GM21381 (cell line): ENCODE results near the gene XIST.
"Not testable (repeated sequence)": the region's sequence is repeated elsewhere in the genome, so short reads cannot be mapped to it uniquely, and the experiment has no call there.

ENCODE experiments used
- ATAC-seq: cut with Tn5 transposase; IDR thresholded peaks from one replicate; pipeline ENCODE4 v1.9.1; 2021; ENCODE audit warnings: mild to moderate bottlenecking, moderate library complexity; ENCODE audit not compliant: unreplicated experiment

Gene XIST

DNA sequence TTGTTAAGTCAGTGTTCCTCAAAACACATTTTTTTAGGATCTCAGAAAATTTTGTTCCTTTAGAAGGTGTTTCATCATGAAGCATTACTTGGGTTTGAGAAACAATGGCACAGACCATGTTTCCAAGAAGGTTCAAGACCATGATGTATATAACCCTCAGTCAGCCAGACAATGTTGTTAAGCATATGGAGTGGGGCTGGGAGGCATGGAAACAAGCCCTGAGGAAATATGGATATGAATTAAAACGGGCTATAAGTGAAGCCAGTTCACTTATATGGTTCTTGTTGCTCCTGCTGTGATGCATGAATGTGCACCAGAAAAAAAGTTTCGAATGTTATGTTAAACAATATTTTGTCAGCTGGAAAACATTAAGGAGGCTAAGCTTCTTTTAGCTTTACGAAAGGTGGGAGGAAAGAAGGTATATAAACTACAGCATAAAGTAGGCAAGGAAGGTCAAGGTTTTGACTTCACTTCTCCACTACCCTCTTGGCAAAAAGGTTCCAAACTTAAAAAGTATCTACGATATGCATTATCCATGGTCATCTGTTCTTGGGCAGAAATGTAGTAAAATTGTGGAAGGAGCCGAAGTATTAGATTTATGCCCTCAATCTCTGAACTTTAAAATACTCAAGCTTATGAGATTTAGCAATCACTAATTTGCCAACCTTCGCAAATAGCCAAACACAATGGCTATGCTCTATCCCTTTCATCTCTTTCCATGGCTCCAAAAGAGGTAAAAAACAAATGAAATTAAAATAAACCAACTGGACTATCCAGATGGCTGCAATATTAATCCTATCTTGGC lies 12.2 kb downstream of the XIST start:
- ATAC-seq = no peak

DNA sequence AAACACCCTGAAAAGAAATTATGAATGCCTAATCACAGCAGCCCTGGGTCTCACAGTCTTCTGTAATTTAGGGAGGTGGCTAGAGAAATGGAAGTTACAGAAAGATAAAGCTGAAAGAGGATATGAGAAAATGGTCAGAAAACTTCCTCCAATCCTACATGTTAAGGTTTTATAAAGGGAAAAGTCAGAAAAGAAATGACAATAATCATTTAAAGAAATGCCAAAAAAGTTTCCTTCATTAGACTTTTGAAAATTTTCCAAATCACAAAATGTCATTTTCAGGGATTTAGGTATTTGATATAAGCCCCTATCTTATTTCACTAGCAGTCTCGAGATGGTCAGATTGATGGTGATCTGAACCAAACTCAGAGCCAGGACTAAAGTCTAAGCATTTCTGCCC lies 13.4 kb downstream of the XIST start:
- no peak for ATAC-seq

DNA sequence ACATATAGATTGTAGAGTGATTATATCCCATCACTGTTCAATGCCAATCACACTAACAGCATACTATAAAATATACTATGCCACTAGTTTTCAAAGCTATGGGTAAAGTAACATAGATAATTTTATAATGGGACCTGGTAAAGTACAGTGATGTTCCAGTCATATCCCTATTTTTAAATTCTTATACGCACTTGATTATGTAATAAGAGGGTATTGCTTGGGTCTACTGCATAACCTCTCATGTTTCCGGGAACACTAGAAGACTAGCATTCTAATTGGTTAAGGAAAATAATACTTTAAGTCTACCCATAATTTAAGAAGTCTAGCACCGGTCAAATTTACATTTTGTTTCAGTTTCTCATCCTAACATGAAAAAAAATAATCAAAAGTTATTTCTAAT lies 14.4 kb downstream of the XIST start:
- ATAC-seq = no peak

DNA sequence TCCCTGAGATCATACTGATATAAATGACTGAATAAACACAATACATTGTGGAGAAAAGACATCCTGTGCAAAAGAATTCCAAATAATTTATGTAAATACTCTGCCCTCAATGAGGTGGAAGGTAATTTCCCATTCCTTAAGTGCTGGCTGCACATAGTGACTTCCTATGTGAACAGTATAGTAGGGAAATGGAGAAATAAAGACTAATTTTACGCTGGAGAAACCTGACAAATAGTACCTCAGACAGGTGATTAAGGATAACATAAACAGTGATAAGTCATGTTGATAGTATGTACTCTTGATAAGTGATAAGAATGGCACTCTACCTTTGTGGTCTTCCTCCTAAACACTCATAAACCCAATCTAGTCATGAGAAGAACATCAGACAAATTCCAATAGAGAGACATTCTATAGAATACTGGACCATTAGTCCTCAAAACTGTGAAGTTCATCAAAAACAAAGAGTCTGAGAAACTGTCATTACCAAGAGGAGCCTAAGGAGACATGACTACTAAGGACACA lies 15.5 kb downstream of the XIST start:
- no peak for ATAC-seq

DNA sequence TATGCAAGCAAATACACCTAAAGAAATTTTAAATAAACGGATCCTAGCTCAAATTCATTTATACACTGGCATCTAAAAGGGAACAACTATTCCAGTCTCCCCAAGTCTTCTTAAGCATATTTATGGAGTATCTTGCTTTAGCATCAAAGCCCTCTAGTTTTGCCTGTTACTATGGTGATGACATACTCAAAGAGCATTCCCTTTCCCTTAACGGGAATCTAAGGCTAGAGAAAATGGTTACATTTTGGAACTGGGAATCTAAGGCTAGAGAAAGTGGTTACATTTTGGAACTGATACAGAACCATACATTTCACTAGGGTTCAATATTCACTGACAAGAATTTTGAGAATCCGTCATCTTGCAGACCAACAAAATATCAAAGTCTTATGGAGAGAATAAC lies 18.3 kb downstream of the XIST start:
- no peak for ATAC-seq

DNA sequence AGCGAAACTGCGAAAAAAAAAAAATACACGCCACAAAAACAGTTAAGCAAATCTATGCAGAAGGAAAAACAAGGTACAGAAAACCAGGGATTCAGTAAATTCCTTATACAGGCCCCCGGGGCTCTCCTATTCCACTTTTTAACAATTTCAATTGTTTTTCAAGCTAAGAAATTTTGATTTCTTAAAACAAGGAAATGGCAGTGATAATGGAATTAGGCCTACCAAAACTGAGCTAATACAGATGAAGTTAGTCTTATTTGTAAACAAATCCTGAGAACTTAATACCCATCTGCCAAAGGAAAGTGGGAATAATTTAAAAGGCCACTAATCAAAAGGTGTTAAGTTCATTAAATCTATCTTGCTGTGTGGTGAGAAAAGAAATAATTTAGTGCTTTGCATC lies 20.2 kb downstream of the XIST start:
- ATAC-seq = no peak

DNA sequence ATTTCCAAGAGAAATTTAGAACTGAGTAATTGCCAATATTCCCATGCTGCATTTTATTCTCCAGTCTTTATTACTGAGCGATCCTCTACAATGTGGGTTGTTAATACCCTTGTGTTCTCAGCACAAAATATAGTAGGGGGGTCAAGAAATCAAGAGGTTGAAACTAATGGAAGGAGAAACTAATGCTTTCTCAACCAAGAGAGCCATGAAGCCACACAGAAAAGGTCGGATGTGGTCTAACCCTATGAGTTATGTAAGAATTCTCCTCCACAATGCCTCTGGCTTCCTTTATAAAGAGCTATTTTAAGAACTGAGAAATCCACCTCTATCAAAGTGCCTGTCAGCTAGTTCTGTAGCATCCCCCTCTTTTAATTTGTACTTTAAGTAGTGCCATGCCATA lies 21.0 kb downstream of the XIST start:
- ATAC-seq = no peak

DNA sequence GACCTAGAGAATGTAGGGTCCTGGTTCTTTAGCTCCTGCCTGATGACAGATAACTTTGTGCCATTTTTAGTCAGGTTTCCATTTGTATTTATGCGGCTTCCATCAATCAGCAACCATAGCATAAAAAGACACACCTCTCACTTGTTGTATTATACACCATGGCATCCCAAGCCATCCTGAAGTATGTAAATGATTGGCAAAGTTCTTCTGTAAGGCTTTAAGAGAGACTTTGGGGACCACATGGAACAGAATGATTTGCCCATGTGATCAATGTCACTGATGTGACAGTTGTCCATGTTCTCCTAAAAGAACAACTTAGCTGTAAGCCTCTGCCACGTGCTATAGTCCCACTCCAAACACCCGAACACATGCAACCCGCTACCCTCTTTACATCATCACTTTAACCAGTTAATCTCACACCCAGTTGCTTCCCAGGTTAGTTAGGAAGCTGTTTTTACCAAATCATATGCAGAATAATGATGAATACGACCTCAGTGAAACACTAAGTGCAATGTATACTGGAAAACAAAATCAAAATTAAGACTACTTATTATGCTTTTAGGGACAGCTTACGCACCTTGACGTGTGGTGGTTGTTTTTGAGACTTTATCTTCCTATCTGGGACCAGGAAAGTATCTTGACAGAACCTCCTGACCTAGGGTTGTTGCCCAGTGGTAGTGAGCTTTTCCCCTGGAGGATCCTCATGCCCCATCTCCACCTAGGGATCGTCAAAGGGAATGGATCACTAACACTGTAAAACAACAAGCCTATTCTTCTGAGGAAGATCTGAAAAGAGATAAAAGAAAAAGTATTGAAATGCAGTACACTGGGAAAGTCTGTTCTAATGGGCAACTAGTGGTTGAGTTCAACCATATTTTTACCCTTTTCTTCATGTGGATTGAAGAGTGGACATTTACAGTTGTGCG lies 21.8 kb downstream of the XIST start:
- ATAC-seq = no peak

DNA sequence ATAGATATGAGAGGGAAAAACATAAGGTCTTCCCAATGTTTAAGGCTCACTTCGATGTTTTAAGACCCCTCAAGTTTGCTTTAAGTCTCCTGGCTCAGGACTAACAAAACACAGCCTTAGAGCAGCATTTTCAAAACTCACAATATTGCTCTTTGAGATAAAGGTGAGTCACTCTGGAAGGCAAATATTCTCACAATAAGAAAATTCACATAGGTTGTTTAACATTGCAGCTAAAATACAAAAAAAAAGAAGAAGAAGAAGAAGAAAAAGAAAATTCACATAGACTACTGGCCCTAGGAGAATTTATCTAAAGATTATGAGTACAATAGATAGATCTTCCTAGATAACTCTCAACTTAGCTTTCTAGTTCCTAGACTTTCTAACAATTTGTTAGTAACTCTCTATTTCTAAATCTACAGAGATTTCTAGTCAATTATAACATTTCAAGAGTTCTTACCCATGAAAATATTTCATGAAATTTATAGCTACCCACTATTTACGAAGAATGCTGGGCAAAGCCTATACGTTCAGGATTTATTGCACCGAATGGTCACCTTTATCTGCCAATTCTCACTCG lies 22.5 kb downstream of the XIST start:
- no peak for ATAC-seq

DNA sequence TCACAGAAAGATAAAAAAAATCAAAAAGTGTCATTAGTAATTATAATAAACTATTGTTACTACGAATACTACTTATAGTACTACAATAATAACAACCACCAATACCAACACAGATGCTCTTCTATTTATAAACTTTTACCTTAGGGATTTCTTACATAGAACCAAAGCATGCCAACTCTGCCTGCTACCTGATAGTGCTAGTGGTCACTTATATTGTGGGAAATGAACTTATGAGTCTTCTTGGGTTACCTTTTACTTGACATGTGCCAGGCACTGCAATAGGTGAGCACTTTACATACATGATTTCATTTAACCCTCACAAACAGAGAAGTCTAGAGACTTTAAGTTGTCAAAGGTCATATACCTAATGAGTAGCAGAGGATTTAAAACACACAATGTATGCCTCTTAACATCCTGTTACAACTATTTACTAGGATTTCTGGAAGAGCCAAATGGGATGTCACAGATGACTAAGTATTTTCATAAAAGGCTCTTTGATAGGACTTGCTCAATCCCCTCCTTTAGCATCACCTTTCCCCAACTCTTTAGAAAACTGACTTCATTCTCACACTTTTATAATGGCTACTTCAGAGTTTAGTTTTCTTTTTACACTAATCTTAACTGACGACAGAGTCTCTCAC lies 24.3 kb downstream of the XIST start:
- no peak for ATAC-seq

DNA sequence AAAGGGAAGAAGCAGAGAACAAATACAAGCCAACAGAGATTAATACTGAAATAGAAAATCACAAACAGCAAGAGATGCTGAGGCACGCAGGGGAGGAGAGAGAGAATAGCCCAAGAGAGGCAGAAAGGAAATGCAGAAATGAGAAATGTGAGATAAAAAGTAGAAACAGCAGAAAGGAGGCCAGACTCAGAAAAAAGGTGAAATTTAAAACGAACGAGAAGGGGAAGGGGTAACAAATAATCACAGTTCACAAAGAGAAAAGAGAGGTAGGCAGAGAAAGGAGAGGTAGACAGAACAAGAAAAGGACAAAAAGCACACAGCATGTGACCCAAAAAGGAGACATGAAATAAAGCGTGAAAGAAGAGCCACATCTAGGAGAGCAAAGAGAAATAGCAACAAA lies 25.1 kb downstream of the XIST start:
- ATAC-seq = no peak

DNA sequence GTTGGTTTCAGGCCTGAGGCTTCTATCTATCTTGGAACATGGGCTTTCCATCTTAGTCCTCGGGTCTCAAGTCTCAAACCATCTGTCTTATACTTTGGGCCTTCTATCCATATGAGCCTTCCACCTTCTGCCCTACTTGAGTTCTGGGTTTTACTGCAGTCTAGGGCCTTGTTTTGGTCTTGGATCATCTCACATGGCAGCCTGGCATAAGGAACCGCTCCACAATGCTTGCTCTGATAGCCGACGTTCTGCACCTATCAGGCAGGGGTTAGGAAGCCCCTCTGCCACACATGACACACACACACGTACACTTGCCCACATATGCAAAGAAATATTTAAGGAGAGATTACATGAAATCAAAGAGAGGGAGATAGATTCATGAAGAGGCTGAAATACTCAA lies 25.5 kb downstream of the XIST start:
- no peak for ATAC-seq

DNA sequence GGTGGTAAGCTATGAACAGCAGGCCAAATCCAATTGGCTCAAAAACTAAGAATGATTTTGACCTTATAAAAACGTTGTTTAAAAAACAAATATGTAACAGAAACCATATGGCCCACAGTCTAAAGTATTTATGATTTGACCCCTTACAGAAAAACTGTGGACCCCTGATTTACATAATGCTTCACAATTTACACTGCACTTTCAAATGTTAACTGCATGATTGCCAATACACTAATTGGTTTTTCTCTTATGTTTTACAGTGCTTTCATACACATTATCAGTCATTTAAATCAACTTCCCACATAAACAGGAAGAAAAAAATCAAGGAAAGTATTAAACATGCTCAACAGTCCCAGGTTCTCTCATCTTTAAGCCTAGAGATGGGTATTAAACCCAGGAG lies 26.9 kb downstream of the XIST start:
- ATAC-seq = no peak

DNA sequence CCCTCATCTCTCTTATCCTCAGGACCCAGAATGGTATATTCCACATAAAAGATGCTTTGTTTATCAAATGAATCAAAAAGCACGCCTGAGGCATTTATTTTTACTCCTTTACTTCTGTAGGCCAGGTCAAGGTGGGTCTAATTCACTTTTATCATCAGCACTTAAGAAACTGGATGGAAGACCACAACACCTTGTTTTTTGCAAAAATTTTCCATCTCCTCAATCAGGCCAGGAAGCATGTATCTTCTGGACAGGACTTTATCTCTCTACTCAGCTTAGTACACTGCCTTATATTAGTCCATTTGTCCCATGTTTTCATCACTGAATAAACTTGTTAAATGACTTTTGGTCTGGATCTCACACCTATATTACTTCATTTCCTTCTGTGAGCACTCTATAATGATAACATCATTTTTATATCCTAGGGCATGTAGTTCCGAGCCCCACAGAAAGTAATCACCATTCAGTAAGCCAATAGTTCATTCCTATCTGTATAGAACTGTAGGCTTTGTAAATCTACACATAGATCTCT lies 29.0 kb downstream of the XIST start:
- no peak for ATAC-seq

DNA sequence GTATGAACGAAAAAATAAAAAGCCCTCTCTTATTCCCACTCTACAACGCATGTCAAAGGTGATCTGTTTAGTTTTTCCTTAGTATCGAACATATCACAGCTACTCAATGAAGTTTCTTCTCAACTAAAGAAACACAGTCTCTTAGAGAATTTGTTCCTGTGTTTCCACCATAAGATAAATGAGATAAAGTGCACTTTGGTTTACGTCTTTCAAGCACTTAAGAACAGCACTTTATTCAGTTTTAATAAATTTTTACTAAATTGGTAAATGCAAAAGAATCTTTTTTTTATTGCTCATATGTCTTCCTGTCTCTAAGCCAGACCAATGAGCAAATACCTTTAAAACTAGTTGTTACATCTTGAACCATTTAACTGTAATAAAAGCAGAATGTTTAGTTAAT lies 29.7 kb downstream of the XIST start:
- no peak for ATAC-seq

DNA sequence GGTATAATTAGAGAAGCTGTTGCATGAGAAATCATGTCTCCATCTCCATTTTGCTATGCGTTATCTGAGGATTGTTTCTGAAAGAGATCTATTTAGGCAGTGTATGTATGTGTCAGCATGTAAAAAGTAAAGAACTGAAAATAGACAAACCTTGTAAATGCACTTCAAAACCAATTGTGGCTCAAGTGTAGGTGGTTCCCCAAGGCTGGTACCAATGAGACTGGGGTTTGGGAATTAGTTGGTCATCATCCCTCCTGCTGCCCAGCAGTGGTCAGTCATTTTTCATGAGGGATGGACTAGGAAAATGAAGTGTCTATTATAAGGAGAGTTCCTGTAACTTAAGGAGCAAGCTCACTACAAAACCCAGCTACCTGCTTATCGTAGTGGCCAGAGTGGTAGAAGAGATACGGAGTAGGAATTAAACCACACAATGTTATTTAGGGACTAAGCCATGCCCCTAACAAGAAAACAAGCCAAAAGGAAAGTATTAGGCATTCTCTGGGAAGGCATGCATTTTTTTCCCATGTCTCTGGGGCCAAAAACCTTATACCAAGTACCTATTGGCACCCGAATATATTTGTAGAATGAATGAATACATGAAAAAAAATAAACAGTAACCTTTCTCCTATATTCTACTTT lies 30.5 kb downstream of the XIST start:
- no peak for ATAC-seq

DNA sequence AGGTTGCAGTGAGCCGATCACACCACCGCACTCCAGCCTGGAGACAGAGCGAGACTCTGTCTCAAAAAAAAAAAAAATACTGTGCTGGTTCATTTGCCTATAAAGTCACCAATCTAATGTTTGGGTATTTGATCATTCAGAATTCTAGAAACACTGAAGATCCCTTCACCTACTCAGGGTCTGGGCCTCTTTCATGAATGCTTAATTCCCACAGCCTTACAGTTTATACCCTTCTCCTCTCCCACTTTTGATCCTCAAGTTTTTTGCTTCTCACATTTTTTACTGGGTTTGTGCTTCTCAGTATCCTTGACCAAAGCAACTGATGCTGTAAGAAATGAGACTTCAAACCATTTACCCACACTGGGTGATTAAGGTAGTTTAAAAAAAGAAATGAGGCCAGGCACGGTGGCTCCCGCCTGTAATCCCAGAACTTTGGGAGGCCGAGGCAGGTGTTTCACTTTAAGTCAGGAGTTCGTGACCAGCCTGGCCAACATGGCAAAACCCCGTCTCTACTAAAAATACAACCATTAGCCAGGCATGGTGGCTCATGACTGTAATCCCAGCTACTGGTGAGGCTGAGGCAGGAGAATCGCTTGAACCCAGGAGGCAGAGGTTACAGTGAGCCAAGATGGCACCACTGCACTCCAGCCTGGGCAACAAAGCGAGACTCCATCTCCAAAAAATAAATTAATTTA lies 32.5 kb downstream of the XIST start:
- not testable (repeated sequence) for ATAC-seq

DNA sequence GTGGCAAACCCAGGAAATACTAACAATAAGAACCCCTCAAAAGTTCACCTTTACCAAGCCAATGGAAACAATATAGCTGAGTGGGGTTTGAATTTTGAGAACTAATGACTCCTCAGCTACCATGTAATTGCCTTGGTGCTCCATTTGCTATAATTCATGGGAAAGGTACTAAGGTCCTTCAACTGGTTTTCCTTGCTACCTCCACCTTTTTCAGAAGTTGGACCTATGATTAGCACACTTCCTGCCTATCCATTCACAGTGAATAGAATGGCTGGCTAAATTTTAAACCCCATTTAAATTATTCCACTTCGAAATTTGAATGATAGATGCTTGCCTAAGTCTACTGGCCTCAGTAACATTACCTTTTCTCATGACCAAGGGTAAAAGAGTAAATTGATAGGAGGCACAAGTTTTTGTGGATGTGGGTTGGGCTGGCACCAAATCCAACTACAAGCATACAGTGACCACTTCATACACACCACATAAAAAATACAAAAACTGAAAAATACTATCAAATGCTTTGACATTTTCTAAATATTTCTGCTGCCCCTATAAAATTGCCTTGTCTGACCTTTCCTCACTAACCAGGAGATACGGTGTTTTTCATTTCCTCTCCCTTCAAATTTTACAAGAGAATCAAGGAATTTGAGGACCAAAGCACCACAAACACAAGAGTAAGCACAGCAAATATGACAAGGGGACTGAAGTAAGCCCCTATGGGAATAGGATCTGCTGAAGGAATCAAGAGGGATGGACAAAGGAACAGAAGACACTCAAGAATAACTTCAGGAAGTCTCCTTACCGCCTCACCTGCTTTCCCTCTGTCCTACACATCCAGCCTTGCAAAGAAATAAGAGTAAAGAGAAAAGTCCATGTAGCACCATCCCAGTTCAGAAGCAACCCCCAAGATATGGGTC lies 34.1 kb downstream of the XIST start:
- ATAC-seq = no peak
